Activated B cell treated with CpG ODN at 0.5 μM for 24 hours (primary cell): ENCODE results near the gene NEK7. TPM values are rescaled to one million over a fixed set of nuclear protein-coding genes. Genes with fewer than 3 reads are reported as not detected.

ENCODE experiments used
- ATAC-seq: fragments of 200-7000 bp; cut with Tn5 transposase; one replicate; pipeline ENCODE4 v1.10.0; 2021; ENCODE audit warnings: low read depth, mild to moderate bottlenecking, moderate library complexity
- CTCF ChIA-PET: fragments of 350-600 bp; sonication (Branson Sonifier 250); formaldehyde crosslinking; loops from one replicate; lab custom pipeline; 2021; ENCODE audit warnings: antibody characterized with exemption; lab: Charles Lee
- POLR2A ChIA-PET: fragments of 350-600 bp; sonication (Branson Sonifier 250); formaldehyde crosslinking; loops from one replicate; lab custom pipeline; 2021; ENCODE audit warnings: antibody characterized with exemption; lab: Charles Lee
- DNase-seq: peaks from one replicate; pipeline ENCODE4 v3.0.0; 2022
- H3K27ac Mint-ChIP-seq: one replicate; pipeline ENCODE4 v1.8.0; 2020; ENCODE audit warnings: mixed read lengths
- H3K27me3 Mint-ChIP-seq: one replicate; pipeline ENCODE4 v1.8.0; 2021; ENCODE audit warnings: mixed read lengths
- H3K36me3 Mint-ChIP-seq: one replicate; pipeline ENCODE4 v1.8.0; 2021; ENCODE audit warnings: low read depth, mixed read lengths
- H3K4me1 Mint-ChIP-seq: one replicate; pipeline ENCODE4 v1.8.0; 2021; ENCODE audit warnings: mixed read lengths
- H3K4me3 Mint-ChIP-seq: one replicate; pipeline ENCODE4 v1.8.0; 2020; ENCODE audit warnings: mild to moderate bottlenecking, mixed read lengths
- H3K9me3 Mint-ChIP-seq: one replicate; pipeline ENCODE4 v1.8.0; 2020; ENCODE audit warnings: mixed read lengths
- intact Hi-C: fragments of 100-400 bp; cut with micrococcal nuclease; formaldehyde crosslinking; loops from one replicate; pipeline ENCODE4 v1.15.1; 2024
- total RNA-seq: library from RNA; stranded (reverse); gene quantifications from 2 replicates; pipeline ENCODE4 v1.2.3, GENCODE V29; 2022
- TF ChIP-seq, protein P1 (sequence below): fragments of 200-600 bp; IDR thresholded peaks from one replicate; pipeline ENCODE4 v1.8.0; 2022; ENCODE audit warnings: antibody characterized with exemption, mild to moderate bottlenecking

NEK7 gene
- total RNA-seq, 1 donor from 2014 or later = 33.5 TPM

DNA sequence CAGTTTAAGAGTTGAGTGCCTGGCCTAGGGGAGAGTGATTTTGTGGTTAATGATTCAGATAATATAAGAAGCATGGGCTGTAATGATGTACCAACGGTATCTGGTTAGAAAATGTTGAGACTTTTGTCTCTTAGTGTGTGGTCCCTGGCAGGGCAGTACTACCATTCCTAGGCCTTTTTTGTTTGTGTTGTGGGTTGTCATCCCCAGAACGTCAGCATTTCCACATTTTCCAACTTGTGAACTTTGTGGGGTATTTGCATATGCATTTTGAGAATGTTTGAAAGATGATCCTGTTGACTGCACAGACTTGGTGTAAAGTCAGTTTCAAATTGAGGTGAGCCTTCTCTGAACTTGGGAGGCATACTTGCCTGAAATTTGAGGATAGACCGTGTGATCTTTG lies 11.4 kb downstream of the NEK7 start:
- Mint-ChIP-seq H3K4me3 (no peak overlapping the region), H3K9me3 (no peaks in the 10 kb centered on the region), H3K27me3 (no peaks in the 10 kb centered on the region), H3K4me1 (peaks cover 75% of the 10 kb centered on the region), H3K27ac (peak overlapping the region; percentile 79), H3K36me3 (no peaks in the 10 kb centered on the region)
- CTCF ChIA-PET = no interaction called here
- TF ChIP-seq, protein P1, sequence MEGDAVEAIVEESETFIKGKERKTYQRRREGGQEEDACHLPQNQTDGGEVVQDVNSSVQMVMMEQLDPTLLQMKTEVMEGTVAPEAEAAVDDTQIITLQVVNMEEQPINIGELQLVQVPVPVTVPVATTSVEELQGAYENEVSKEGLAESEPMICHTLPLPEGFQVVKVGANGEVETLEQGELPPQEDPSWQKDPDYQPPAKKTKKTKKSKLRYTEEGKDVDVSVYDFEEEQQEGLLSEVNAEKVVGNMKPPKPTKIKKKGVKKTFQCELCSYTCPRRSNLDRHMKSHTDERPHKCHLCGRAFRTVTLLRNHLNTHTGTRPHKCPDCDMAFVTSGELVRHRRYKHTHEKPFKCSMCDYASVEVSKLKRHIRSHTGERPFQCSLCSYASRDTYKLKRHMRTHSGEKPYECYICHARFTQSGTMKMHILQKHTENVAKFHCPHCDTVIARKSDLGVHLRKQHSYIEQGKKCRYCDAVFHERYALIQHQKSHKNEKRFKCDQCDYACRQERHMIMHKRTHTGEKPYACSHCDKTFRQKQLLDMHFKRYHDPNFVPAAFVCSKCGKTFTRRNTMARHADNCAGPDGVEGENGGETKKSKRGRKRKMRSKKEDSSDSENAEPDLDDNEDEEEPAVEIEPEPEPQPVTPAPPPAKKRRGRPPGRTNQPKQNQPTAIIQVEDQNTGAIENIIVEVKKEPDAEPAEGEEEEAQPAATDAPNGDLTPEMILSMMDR = no peak
- POLR2A ChIA-PET = interaction anchor here (3.3 kb wide), 1 partner anchor 10 kb away, joined by 15 read pairs; no protein-coding TSS in a partner anchor
- ATAC-seq (peak; percentile 41), DNase-seq (no peak)
- intact Hi-C loops = loop anchor here (1.0 kb wide), 1 partner anchor 9 kb away; no protein-coding TSS in a partner anchor

DNA sequence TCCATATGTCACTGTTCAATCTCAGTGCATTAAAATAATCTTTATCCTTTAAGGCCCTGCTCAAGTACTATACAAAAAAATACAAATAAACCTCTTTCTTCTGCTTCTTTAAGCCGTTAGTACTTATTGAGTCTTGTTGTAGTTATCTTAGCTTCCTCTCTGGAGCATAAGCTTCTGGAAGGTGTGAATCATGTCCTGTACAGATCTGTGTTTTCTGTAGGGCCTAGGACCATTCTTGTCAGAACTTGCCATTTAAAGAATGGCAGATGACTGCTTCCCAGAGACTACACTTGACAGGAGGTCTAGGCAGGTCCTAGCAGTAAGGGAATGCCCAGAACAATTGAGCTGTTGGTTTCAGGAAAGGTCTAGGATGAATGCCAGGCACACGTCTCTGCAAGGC lies 12.9 kb downstream of the NEK7 start:
- ChIA-PET CTCF (no interaction called here), POLR2A (interaction anchor here (3.3 kb wide), 1 partner anchor 11 kb away, joined by 15 read pairs; no protein-coding TSS in a partner anchor)
- DNase-seq (no peak), ATAC-seq (no peak)
- no peaks in the 10 kb centered on the region for H3K9me3 Mint-ChIP-seq
- no peaks in the 10 kb centered on the region for H3K36me3 Mint-ChIP-seq
- TF ChIP-seq, protein P1 = no peak
- H3K4me3 Mint-ChIP-seq = no peak overlapping the region
- no peaks in the 10 kb centered on the region for H3K27me3 Mint-ChIP-seq
- intact Hi-C loops = loop anchor here (5.0 kb wide), 2 partner anchors 392 to 428 kb away; partner anchors contain the start of gene DENND1B
- H3K27ac Mint-ChIP-seq = peak overlapping the region; percentile 0
- H3K4me1 Mint-ChIP-seq = peaks cover 86% of the 10 kb centered on the region

DNA sequence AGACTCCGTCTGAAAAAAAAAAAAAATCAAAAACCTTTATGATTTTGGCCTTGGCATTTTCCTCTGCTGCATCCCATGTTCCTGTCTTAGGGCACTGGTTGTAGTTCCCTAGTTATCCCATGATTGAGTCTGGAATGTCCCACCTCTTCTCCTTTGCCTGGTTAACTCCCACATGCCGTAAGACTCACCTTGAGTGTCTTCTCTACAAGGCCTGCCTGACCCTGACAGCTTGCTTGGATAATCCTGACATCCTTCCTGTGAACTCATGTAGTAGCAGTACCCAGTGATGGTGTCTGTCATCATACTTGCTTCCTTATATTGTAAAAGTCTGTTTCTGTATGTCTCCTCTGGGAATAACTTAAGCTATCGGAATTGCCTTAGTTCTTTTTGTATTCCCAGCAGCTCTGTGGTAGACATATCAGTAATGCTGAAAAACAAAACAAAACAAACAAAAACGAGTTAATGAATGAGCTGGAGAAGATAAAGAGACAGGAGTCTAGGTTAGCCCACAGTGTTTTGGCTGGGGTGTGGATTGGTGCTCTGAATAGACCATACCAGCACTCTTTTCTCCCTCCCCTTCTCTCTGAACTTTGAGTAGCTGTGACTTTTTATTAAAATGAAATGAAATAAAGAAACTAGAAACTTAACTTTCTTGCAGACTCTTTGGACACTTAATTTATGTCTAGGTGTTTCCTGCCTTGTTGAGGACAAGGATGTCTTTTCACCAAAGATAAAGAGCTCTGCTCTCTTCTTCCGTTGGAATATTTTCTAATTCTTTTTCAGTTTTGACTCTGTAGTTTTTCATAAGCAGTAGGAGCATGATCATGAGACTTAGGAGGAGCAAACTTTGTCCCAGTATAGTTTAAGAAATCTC lies 15.1 kb downstream of the NEK7 start:
- intact Hi-C loops = loop anchor here (5.0 kb wide), 2 partner anchors 395 to 425 kb away; partner anchors contain the start of gene DENND1B
- Mint-ChIP-seq H3K27ac (peak overlapping the region; percentile 67), H3K4me1 (peaks cover 89% of the 10 kb centered on the region), H3K9me3 (no peaks in the 10 kb centered on the region), H3K36me3 (no peaks in the 10 kb centered on the region), H3K4me3 (no peak overlapping the region), H3K27me3 (no peaks in the 10 kb centered on the region)
- DNase-seq (no peak), ATAC-seq (no peak)
- CTCF ChIA-PET = interaction anchor here (0.6 kb wide), 1 partner anchor 514 kb away, joined by 3 read pairs; no protein-coding TSS in a partner anchor
- TF ChIP-seq, protein P1 = no peak
- POLR2A ChIA-PET = interaction anchor here (0.6 to 5.5 kb wide), 3 partner anchors 13 to 81 kb away, joined by 3 to 46 read pairs (median 3); partner anchors contain the start of gene NEK7

DNA sequence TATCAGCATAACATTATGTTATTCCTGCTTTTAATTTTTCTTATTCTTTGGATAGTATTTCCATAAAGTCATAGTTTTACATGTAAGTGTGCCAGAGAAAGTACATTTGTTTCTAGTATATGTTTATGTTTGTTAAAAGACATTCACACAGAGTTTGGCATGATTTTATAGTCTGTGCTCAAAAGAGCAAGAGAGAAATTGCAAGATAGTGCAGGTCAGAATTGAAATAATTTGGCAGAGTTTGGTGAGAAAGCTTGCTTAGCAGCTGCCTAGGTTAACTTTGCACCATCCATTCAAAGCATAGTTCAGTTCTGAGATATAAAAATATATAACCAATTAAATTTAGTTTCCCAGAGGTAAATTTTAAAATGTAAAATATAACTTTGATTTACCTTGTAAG lies 17.0 kb downstream of the NEK7 start:
- ATAC-seq = peak; percentile 3
- H3K4me1 Mint-ChIP-seq = peaks cover 86% of the 10 kb centered on the region
- no peak overlapping the region for H3K4me3 Mint-ChIP-seq
- H3K27ac Mint-ChIP-seq = peak overlapping the region; percentile 85
- H3K9me3 Mint-ChIP-seq = no peaks in the 10 kb centered on the region
- intact Hi-C loops = loop anchor here (1.0 to 5.0 kb wide), 4 partner anchors 17 to 423 kb away; partner anchors contain the start of gene DENND1B
- TF ChIP-seq, protein P1 = no peak
- H3K36me3 Mint-ChIP-seq = no peaks in the 10 kb centered on the region
- CTCF ChIA-PET = interaction anchor here (1.0 kb wide), 1 partner anchor 15 kb away, joined by 4 read pairs; no protein-coding TSS in a partner anchor
- POLR2A ChIA-PET = interaction anchor here (5.5 kb wide), 1 partner anchor 16 kb away, joined by 46 read pairs; the partner anchor contains the start of gene NEK7
- no peak for DNase-seq
- H3K27me3 Mint-ChIP-seq = no peaks in the 10 kb centered on the region
